ENCODE measurements around the gene NFE2L3.
"Not testable (repeated sequence)": the region's sequence is repeated elsewhere in the genome, so short reads cannot be mapped to it uniquely, and the experiment has no call there.

The NFE2L3 gene

DNA sequence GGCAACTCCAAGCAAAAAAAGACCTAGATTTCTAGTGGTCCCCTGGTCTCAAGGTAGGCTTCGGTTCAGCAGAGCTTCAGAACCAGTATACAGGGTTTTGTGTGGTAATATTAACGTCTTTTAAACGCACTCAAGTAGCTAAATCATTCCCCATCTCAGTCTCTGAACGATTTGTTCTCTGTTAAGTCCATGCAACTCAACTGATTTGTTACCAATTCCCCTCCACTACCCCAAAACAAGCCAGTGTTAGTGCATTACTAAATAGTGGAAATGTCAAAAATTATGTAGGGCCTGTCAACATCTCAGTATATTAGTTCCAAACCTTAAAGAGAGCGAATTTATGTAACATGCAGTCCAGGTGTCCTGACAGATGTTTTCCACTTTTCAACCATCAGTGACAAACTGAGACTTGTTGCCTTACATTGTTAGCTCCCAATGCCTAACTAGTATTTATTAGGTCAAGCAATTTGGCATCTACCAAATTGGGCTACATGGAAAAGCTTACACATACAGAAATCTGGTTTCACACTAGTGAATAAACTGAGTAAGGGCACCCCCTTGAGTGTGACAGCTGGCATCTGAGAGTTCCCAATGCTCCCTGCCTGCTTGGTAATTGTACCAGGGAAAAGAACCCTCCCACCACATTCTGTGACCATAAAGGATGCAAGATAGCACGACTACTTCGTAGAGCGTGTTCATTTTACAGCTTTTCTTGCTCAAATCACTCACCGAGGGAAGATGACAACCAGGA lies 36.4 kb downstream of the NFE2L3 start:
- no peak for FAIRE-seq

DNA sequence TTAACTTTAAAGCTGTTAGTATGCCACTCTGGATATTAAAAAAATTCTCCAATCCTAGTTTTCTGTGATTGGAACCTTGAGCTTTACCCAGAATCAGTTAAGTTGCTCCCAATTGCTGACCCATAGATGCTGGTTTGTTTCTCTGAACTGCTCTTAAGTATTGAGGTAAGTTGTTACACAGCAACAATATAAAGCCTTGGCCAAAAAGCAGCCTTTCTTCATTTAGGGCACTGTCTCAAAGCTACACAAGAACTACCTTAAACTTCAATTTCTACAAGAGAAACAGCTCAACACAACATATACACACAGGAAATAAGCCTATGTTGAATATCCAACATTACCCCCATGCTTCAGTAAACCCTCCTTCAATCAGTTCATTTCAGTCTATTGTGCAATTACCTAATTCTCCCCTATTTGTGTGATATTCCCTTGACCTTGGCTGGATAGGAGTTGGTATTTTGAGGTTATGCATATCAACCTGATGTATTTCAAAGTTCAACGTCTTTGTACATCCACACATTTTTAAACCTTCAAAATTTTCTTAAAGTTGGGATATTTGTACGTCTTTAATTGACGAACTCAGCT lies 37.1 kb downstream of the NFE2L3 start:
- no peak for FAIRE-seq

DNA sequence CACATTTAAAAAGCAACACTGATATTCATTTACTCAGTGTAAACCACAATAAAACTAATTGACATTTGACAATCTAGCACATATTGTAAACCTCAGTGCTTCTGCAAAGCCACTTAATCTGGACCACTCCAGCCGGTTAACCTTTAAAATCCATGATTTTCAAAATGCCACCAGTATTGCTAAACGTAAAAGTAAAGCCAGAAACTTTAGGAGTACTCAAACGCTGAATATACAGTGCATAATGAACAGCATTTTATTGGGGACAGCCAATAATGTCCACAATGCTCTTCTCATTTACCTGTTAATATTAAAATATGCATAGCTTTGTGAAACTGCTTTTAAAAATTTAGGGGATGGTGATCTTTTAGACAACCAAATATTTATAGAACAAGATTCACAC lies 37.7 kb downstream of the NFE2L3 start:
- no peak for FAIRE-seq

DNA sequence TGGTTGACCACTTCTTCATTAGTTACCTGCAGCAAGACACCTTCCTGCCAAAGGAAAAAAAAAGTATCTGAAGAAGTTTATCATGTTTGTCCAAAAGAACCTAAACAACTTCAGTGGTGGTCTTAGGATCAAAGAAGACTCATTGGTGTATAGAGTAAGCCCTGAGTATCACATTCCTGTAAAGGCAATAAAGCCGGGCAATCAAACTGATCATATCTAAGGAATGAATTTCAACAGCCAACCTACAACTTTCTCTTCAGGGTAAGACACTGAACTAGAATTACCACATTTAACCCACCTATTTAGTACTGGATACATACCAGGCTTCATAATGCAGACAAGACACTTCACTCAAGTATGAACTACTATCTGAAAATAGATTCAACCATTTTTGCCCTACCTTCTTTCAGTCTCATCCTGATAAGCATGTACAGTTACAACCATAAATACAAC lies 38.4 kb downstream of the NFE2L3 start:
- FAIRE-seq, result no peak

DNA sequence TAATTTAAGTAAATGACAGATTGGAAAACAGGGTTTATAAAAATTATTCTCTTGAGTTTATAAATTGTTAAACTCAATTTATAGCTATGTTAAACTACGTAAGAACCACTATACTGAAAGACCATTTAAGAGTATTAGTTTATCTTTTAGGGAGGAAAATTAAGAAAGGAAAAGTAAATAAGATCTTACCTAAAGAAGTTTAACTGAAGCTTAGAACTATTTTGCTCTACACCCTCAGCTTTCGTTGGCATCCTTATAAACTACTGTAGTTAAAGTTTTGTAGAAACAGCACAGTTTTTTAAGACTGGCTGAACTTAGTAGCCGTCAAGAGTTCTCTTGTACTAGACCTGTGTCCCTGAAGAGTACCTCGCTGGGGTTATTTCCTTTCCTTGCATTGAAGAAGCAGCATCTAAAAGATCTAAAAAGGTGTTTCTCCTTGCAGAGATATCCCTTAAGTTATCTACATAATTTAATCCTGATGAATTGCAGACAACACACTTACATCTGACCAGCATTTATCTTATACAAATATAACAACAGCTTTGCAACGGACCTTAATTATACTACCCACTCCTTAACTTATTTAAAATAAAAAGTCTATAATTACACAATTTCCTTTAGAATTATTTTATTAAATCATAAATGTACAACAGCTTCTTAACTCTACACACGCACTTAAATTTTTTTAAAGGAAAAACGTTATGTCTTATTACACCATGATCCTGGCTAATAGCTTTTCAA lies 39.4 kb downstream of the NFE2L3 start:
- no peak for FAIRE-seq

DNA sequence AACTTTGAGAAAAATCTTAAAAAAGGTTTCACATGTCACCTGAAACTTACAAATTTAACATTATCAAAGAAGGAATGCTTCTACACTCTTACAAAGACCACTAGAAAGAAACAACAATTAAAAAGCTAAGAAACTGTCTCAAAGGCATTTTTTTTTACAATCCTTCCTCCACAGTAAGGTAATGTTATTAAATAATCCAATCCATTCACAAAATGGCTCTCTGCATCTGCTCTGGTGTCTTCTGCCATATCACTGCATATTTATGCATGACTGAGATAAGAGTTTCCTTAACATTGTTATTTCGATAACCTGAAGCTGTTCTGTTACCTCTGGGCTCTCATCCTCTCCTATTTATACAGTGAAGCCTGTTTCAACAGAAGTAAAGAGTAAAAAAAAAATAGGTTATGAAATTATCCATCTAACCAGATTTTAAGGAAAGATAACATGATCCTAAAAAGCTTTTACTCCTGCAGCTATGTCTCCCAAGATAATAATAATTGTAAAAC lies 40.0 kb downstream of the NFE2L3 start:
- no peak for FAIRE-seq

DNA sequence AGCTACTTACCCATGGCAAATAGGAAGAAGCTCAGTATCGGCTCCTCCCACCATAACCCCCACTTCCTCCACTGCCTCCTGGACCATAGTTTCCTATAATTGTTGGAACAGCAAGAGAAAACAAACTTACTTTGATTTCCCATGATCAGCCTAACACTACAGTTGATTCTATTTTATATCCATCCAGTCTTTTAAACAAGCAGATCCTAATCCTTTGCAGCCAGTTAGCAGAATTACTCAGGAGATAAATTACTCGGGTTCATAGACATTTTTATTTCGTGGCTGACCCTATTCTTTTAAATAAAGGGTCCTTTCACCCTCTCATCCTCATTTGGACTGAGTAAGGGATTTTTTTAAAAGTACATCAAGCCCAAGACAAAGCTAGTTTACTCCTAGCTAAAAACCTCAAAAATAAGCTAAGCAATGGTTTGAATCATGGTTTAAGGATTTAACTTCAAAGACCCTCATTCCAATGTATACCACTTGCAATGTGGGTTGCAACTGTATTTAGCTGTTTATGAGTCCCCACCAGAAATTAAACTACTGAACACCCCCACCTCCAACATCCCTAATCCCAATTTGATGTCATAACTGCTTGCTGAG lies 40.6 kb downstream of the NFE2L3 start:
- FAIRE-seq, result no peak

DNA sequence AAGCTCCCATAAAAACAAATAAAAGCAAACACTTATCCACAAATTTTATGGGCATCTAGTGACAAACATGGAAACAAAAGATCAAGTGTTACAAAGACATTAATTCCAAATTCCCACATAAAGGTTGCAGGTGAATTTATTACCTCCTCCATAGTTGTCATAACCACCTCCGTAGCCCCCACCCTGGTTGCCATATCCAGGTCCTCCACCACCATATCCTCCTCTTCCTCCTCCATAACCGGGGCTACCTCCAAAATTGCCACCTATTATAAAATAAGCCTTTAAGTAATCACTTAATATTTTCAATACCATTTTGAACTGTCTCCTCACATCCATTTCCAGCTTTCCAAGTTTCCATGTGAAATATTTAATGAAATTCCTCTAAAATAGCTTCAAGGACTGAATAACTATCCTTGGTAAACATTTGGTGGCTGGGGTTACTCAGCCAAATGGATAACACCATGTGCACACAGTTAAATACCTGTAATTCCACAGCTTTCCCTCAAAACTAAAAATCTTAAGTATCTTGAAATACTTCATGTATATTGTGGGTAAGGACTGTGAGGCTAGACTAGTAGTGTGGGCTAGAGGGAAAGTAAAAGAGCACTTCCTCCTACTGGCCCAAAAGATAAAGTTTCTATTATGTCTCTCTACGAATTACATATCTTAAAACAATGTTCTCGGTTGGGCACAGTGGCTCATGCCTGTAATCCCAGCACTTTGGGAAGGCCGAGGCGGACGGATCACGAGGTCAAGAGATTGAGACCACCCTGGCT lies 41.6 kb downstream of the NFE2L3 start:
- FAIRE-seq, result no peak

DNA sequence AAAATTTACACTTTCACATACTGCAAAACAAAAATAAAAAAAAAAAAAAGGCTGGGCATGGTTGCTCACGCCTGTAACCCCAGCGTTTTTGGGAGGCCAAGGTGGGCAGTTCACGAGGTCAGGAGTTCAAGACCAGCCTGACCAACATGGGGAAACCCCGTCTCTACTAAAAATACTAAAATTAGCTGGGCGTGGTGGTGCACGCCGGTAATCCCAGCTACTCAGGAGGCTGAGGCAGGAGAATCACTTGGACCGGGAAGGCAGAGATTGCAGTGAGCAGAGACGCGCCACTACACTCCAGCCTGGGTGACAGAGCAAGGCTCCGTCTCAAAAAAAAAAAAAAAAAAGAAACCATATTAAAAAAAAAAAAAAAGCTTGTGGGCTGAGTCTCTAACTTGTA lies 42.8 kb downstream of the NFE2L3 start:
- not testable (repeated sequence) for FAIRE-seq

DNA sequence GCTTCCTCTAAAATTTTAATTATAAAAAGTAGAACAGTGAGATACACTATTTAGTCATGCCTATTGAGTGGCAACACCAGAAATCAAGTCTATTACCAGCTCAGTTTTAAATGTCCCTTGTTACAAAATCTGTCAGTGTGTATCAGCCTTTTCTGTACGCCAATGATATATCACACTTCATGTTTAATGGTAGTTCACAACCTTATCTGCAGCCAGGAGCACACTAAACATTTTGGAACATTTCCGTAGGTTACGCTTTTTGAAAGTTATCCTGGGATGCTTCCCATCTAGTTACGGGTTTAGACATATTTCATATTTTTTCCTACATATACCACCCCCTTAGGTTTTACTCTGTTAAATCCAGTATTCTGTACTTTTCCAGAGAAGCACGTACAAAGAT lies 43.2 kb downstream of the NFE2L3 start:
- FAIRE-seq, result no peak

DNA sequence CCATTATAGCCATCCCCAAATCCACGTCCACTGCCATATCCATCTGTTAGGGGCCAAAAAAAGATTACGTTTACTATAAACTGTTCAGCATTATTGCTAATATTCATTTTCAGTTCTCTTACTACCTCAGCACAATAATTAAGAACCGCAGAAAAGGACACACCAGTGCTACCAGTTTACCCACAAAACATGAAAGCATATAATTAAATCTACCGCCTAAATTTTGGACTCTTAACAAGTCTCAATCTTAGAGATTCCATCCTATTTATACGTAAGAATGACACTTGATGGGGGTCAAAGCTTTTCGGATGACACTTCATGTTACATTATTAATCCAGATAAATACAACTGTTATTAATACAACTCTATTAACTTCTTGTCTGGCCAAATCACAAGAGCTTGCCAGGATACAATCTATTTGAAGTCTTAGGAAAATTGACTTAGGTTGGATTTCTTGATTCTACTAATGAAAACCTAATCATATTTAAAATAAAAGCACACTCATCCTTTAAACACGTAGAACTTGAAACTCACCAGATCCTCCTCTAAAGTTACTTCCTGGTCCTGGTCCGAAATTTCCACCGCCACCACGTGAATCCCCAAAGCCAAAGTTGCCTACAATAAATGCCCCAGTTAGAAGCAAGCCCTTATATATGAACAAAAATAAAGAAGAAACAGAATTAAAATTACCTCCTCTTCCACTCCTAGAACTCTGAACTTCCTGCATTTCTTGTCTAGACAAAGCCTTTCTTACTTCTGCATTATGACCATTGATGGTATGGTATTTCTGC lies 44.1 kb downstream of the NFE2L3 start:
- no peak for FAIRE-seq

DNA sequence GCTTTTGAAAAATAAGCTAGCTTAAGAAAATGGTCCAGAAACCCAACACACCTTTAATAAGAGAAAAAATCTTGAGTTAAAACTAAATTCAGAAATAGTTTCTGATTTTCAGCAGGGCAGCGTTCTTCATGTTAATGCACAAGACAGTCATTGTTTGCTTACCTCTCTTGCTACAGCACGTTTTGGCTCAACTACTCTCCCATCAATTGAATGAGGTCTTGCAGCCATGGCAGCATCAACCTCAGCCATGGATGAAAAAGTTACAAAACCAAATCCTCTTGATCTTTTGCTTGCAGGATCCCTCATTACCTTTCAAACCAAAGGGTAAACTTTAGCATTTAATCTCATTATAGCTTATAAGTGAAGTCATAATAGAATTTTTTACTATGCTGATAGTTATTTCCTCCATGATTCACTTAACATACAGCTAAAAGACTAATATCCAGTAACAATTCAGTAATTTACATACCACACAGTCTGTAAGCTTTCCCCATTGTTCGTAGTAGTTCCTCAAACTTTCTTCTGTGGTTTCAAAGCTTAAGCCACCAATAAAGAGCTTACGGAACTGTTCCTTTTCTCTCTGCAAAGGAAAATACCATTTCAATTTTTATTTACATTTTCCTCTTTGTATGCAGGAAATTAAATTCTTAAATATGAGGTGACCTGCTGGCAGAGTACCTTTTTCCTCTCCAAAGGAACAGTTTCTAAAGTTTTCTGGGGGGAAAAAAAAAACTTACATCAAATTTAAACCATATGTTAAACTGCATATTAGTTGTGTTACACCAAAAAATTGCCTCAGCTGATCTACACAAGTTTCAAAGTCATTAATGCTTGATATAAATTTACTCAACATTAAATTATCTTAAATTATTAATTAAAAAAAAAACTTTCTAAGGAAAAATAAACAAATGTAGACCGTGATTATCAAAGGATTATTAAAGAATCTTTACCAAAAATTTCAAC lies 45.4 kb downstream of the NFE2L3 start:
- FAIRE-seq, result no peak

DNA sequence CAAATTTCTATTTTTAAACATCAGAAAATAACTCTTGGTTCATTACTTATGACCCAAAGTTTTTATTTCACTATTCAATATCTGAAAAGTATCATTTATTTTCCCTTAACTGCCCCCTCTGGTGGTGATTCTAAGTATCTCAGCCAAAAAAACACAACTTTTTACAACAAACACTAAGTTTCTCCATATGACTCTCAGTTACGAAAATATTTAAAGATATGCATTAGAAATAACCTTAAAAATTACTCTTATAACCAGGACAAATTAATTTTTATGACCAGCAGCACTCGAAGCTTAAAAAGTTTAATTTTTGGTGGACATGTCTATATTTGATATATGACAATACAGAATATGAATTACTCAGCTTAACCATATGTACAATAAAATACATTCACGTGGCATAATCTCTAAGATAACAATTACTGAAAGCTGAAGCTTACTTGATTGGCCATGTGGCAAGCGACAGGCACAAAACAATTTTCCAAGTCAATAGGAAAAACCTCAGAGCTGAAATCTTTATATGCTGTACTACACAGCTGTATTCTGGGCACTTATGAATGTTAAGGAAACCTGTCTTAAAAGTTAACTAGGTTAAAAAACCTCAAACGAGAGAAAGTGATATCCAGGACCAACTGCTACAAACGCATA lies 46.3 kb downstream of the NFE2L3 start:
- FAIRE-seq, result peak; percentile 74

DNA sequence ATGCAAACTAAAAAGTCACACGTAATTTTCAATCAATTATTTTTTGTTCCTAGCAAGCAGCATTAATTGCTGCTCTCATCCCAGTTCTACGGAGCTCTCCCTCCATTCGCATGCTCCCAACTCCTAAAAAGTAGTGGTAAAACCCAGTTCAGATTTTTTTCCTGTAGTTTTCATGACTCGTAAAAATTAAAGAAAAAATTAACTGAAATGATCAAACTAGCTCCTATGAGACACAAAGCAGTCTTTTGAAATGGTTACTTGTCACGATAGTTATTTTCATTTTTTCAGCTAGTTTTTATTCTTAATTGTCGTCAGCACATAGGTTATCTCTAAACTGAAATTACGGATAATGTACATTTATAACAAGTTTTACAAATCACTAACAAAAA lies 46.8 kb downstream of the NFE2L3 start:
- FAIRE-seq, result no peak

DNA sequence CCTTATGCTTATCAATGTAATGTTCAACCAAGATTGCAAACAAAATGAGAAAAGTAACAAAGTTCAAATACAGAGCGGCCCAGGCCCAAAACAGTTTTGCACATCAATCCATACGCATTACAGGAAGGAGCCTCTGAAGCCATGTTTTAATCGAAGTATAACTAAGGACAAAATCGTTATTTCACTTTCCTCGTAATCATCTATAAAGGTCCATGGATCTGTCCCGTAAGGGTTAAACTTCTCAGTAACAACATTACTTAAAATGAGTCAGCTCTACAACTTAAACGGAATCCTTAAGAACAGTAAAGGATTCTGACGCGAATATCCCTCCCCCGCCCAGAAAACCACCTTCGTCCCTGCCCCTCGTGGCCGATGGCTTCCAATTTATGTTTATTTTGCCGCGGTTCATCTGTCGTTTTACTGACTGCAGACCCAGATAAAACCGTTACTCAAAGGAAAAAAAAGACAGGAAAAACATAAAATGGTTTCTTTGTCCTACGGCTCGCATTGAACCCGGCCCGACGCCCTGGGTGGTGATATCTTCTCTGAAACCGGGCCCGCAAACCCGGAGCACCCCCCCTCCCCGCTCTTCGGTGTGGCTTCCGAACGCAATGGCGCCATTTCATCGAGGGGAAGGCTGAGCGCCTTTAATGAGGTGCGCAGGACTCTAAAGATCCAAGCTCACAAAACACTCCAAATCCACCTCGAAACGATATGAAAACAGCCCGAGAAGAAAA lies 47.5 kb downstream of the NFE2L3 start:
- FAIRE-seq, result no peak

DNA sequence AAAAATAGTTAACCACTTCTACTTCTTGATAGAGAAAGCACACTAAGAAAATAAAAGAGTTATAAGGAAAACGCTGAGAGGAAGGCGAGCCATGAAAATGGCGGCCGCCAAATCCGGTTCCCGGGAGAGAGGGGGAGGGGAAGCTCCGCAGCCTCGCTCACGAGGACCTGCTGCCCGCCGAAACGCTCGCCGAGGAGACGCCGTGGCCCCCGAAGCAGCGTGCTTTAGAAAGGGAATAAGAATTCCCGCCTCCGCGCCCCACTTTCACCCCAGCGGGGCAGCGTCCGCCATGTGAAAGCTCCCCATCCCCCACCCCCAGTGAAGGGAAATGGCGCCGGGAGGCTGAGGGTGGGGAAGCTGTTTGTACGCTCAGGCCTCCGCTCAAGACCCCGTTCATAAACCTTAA lies 48.0 kb downstream of the NFE2L3 start:
- no peak for FAIRE-seq

DNA sequence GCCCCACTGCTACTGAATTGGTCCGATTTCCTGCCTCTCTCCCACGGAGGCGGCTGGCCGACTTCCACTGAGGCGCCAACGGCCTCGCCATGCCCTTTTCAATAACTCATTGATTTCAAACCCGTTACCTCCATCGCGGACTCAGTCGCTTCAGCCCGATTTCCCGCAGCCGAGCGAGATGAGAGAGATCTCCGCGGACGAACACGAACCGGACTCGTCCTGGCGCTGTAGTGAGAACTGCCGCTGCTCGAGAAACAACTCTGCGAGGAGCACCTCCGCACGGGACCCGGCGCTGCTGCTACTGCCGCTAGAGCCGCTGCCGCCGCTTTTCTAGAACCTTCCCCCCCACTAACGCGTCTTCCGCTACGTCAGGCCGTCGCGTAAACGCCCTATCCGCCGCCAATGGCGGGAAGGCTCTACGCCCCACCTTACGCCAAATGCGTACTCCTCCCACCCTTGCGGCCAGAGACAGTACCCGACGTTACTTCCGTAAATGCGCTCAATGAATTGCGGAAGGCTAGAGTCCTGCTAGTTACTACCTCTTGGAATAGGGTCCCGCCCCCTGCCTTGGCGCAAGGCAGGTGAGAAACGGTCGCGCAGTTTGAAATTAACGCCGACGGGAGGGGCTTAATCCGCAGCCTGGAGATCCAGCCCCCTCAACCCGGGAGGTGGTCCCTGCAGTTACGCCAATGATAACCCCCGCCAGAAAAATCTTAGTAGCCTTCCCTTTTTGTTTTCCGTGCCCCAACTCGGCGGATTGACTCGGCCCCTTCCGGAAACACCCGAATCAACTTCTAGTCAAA lies 48.6 kb downstream of the NFE2L3 start, which contains the start of gene HNRNPA2B1:
Gene HNRNPA2B1, minus strand, starts transcription at position 303 of the 803 bp plus-strand sequence. Its CDS starts 169 bp downstream, at position 134.
- peak; percentile 80 for FAIRE-seq
